8988T (cell line): ENCODE data around the gene MAS1L.
"Not testable (repeated sequence)": the region's sequence is repeated elsewhere in the genome, so short reads cannot be mapped to it uniquely, and the experiment has no call there.

Experiments used
- DNase-seq: peaks from one replicate; pipeline ENCODE4 v3.0.0; 2011

MAS1L gene

GRCh38 chr6:29478740-29479139 is 9.0 kb downstream of the MAS1L start:
- DNase-seq = no peak

DNA sequence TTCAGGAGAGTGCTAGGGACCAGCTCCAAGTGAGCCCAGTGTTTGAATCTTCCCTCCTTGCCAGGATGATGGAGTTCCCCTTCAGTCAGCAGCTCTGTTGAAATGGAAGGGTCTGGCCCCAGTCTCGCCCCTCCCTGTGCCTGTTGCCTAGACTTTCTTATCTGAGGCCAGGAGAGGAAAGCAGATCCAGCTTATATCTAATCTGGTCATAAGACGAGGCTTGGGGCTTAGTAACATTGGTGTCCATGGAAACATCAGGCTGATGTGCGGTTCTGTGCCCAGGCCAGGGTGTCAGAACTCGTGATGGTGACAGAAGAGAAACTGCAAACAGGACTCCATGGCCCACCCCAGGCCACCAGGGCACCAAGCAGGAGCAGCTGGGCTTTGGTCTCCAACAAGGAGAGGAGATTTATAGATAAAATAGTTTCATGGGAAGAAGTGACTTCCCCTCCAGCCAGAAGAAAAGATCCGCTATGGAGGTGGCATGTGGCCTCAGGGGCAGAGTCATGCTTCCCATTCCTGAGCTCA is 9.8 kb downstream of the MAS1L start:
- DNase-seq = no peak

DNA sequence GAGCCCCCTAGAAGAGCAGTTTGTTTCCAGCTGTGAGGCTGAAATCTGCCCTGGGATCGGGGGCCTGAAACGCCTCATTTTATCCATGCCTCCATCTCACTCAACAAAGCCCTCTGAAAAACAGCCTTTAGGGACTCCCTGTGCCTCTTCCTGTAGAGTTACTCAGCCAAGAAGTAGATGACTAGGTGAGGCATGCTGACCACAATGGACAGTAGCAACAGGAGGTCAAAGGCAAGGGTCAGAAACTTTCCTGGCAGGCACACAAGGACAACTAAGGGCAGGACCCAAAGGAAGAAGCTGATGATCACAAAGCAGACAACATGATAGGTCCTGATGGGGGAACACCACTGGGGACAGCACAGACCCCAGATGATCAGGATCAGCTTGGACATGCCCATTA is 12.8 kb downstream of the MAS1L start:
- DNase-seq = no peak

- no peak for DNase-seq
Observed at GRCh38 chr6:29466241-29466640, 21.5 kb downstream of the MAS1L start.

DNA sequence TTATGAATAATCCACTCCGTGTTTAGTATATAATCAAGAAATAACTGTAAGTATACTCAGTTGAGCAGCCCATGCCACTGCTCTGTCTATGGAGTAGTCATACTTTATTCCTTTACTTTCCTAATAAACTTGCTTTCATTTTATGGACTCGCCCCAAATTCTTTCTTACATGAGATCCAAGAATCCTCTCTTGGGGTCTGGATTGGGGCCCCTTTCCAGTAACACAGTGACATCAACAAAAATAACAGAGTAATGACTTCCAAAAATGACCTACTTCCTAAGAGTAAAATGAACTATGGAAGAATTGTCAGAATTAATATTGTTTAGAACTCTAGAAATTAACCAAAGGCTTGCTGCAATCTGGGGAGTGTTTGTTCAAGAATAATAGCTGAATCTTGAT is 22.0 kb downstream of the MAS1L start:
- no peak for DNase-seq

GRCh38 chr6:29465279-29465678 is 22.5 kb downstream of the MAS1L start:
- DNase-seq = no peak

GRCh38 chr6:29462022-29462421 is 25.7 kb downstream of the MAS1L start:
- DNase-seq = no peak

DNA sequence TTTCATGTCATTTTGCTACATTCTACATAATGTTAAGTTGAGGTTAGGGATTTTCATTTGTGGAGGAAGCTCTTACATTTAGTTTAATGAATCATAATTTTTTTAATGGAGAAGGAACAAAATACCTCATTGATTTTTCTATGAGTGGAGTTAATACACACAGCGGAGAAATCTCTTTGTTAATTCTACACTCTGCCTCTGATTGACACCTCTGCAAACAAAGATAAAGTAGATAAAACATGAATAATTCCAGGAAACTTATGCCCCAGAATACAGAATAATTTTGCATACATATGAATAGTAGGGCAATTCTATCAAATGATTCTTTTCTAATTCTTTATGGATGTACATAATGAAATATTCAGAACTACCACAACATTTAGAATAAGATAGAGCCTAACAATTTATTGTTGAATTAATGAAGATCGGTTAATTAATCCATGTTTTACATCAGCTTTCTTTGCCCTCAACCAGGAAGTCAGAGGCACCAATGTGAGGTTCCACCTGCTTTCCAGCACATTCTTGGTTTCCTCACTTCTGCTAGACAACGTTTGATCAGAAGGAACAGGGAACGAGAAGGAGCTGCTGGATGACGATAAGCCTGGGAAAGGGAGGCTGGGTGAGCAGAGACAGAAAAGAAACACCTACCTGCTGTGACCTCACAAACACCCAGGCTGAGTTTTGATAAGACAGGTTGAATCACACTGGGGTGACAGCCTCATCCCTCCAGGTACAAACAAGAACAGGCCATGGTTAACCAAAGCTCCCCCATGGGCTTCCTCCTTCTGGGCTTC is 26.5 kb downstream of the MAS1L start:
- no peak for DNase-seq

DNA sequence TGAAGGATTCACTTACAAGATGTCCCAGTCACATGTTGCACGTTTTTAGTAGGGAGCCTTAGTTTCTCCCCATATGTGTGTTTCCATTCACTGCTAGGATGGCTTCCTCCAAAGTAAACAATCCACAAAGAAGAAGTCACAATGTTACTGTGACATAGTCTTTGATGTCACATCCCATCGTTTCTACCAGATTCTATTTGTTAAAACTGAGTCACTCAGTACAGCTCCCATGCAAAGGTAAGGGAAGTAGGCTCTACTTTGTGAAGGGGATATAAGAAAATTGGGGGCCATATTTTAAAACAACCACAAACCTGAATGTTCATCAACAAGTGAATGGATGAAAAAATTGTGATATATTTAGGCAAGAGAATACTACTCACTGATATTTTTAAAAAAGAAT is 30.8 kb downstream of the MAS1L start, which contains the start of the genes OR11A1 and OR2H1:
OR11A1 (minus strand) TSS at position 101 of the 400 bp plus-strand sequence. CDS start 29,430 bp downstream, outside the sequence.
OR2H1 (plus strand) TSS at position 185 of the 400 bp plus-strand sequence. CDS start 4,615 bp downstream, outside the sequence.
- no peak for DNase-seq

- DNase-seq = no peak
Observed at GRCh38 chr6:29451471-29452193, 36.1 kb downstream of the MAS1L start.

GRCh38 chr6:29447670-29448069 is 40.1 kb downstream of the MAS1L start:
- peak; percentile 37 for DNase-seq

DNA sequence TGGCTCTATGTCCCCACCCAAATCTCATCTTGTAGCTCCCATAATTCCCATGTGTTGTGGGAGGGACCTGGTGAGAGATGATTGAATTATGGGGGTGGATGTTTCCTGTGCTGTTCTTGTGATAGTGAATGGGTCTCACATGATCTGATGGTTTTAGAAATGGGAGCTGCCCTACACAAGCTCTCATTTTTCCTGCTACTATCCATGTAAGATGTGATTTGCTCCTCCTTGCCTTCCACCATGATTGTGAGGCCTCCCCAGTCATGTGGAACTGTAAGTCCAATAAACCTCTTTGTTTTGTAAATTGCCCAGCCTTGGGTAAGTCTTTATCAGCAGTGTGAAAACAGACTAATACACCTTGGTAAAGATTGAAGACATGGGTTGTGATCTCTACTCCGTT is 43.7 kb downstream of the MAS1L start:
- DNase-seq = not testable (repeated sequence)

- DNase-seq = no peak
Observed at GRCh38 chr6:29442719-29443118, 45.0 kb downstream of the MAS1L start.

- DNase-seq = no peak
Observed at GRCh38 chr6:29439006-29439405, 48.8 kb downstream of the MAS1L start, which contains the start of gene OR10C1. TSS of gene OR10C1 (plus strand) at chr6:29439306. CDS start at chr6:29440016, 710 bp downstream.

- not testable (repeated sequence) for DNase-seq
Observed at GRCh38 chr6:29436730-29437129, 51.0 kb downstream of the MAS1L start.
